T-helper 1 cell treated with Interleukin-12 subunit alpha and Interleukin-12 subunit beta and Interleukin-4 antibody, amounts not matched to agents 30 ng/mL and 1 ng/mL, for 36 hours (primary cell): Measurements from ENCODE around the gene MYL3. TPM values are rescaled to one million over a fixed set of nuclear protein-coding genes. Genes with fewer than 3 reads are reported as not detected.
"Not testable (repeated sequence)": the region's sequence is repeated elsewhere in the genome, so short reads cannot be mapped to it uniquely, and the experiment has no call there.

Source experiments
- intact Hi-C: fragments of 100-400 bp; cut with micrococcal nuclease; formaldehyde crosslinking; loops from one replicate; pipeline ENCODE4 v1.15.1; 2024
- total RNA-seq: library from RNA; stranded (reverse); gene quantifications from 2 replicates; pipeline ENCODE4 v1.2.3, GENCODE V29; 2022

MYL3 gene
- total RNA-seq, result not detected in 2 replicates

DNA sequence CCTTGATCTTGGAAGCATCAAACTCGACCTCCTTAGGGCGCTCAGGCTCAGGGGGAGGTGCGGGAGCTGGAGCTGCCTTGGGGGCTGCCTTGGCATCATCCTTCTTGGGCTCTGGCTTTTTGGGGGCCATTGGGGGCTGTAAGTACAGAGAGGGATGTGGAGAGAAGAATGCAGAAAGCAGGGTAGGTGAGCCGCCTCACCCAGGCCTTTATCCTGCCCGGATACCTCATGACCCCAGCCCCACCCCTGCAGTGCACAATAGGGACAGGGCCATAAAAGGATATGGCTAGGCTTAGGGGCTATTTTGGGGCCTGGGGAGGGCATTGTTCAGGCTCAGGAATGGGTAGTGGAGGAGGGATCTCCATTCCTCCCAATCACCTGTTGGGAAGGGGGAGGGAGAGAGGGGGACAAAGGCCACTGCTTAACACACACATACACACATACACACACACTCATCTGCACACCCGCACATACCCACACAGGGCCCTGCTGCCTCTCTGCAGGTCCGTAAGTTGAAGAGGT lies at the start of gene MYL3:
Gene MYL3 (minus strand): TSS at position 184 of the 522 bp plus-strand sequence. CDS start 54 bp downstream, at position 130.
- intact Hi-C loops, result no loop called here

- intact Hi-C loops, result no loop called here
These were observed 49.7 kb upstream of the MYL3 start for GRCh38 chr3:46912986-46913385.

DNA sequence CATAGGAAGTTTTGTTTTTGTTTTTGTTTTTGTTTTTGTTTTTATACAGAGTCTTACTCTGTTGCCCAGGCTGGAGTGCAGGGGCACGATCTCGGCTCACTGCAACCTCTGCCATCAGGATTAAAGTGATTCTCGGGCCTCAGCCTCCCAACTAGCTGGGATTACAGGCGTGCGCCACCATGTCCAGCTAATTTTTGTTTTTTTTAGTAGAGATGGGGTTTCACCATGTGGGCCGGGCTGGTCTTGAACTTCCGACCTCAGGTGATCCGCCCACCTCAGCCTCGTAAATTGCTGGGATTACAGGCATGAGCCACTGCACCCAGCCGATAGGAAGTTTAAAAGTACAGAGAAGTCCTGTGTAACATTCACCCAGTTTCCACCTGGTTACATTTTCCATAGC lies 47.7 kb upstream of the MYL3 start:
- intact Hi-C loops, result not testable (repeated sequence)

GRCh38 chr3:46910166-46910760 lies 47.0 kb upstream of the MYL3 start:
- intact Hi-C loops, result no loop called here

DNA sequence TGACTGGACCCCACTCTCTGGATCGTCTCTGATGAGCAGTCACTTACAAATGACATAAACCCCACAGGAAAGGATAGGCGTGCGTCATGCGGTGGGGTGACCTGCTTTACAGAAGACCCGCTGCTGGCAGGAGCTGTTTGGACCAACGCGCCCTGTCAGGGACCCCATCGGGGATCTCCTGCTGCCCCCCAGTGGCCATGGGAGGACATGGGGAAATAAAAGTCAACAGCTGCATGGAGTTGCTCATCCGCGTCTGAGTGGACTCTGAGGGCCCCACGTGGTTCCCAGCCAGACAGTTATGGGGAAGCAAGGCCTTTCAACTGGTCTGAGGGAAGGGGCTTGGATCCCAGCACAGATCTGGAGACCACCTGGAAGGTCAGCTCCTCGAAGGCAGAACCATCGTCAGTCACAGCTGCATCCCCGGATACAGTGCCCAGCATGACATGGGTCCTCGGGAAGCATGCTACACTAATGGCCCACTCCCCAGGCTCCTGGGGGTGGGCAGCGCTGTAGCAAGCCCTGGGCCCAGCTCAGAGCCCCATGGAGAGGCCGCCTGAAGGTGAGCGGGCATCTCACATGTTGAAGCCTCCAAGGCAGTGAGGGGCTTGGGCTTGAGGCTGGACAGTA lies 46.4 kb upstream of the MYL3 start:
- intact Hi-C loops, result loop anchor here (1.0 kb wide), 2 partner anchors 43 to 204 kb away; no protein-coding TSS in a partner anchor

- intact Hi-C loops, result loop anchor here (1.0 kb wide), 2 partner anchors 43 to 204 kb away; no protein-coding TSS in a partner anchor
These were observed 45.8 kb upstream of the MYL3 start for GRCh38 chr3:46908986-46909534.

GRCh38 chr3:46908294-46908985 lies 45.2 kb upstream of the MYL3 start:
- intact Hi-C loops, result no loop called here

GRCh38 chr3:46907960-46908293 lies 44.7 kb upstream of the MYL3 start:
- intact Hi-C loops, result no loop called here

DNA sequence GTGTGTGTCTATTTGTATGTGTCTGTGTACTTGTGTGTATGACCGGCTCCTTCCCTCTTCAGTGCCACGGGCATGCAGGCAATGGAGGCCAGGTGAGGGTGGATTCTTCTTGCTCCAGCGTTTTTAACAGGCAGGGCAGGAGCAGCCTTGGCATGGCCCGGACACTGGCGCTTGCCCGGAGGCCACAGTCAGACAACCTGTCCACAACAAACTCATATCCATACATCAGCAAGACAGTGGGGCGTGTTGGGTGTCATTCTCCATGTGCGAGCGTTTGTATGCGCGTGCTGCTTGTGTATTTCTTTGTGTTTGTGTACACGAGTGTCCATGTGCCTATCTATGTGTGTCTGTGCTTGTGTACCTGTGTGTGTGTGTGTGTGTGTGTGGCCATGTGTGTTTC lies 44.0 kb upstream of the MYL3 start:
- intact Hi-C loops, result no loop called here

DNA sequence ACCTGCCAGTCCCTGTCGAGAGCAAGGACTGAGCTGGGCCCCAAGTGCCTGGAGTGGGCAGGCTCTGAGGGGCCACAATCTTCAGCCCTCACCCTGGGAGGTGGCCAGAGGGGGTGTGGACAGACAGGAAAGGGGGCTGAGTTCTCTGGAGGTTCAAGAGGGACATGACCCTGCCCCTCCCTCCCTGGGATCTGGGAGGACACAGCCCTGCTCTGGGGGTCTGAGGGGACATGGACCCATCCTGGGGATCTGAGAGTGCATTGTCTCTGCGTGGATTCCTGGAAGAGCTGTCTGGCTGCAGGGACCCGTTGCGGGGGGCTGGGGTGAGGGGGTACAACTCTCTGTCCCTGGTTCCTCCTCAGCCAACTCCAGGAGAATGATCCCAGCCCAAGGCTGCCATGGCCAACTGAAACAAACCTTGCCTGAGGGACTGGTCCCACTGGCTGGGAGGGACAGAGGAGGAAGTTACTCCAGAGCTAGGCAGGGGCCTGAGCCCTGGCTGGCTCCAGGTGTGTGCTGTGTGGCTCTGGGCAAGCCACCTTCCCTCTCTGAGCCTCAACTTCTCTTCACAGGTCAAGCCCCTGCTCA lies 43.3 kb upstream of the MYL3 start:
- intact Hi-C loops, result no loop called here

GRCh38 chr3:46905661-46906451 lies 42.6 kb upstream of the MYL3 start:
- intact Hi-C loops, result no loop called here

DNA sequence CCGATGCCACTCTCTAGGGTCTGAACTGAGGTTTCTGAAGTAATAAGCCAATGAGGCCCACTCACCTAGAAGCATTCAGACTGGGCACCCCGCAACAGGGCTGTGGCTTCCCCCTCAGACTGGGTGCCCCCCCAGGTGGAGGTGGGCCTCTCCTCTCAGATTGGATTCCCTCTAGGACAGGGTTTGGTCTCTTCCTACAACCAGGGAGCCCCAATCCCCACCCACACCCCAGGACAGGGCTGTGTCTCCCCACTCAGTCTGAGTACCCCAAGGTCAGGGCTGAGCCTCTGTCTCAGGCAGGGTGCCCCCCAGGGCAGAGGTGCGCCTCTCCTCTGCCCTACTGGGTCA lies 41.9 kb upstream of the MYL3 start:
- intact Hi-C loops, result no loop called here

DNA sequence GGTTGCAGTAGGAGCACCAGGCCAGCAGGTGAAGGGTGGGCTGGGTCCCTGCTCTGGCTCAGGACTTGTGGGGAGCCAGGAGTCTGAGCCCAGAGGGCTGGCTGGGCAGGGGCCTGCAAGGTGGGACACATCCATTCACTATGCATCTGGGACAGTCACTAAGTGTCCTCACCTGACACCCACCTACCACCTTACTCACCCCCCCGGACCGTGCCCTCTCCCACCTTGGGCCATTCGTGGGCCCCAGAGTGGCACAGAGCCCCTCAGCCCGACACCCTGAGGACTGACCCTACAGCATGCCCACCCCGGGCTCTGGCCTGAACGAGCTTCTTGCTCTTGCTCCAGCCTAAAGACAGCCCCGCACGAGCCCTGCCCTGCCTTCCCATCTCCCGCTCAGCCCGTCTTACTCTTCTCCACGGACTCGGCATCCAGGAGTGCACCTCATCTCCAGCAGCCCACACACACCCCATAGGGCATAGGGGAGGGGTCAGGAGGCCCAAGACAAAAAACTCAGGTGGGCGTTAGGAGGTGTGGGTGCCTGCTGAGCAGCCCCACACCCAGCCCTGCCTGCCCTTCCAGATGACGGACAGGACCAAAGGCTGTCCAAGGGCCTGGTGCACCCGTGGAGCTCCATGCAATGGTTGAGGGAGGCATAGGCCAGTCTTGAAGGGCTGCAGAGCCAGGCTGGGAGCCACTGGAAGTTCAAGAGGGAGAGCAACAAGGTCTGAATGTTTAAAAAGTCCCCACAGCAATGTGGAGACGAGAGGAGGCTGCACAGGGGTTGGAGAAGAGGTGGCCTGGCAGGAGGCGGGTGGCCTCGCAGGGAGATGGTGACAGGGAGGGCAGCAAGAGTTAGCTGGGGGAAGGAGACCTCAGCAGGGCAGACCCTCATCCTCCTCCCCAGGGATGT lies 41.3 kb upstream of the MYL3 start:
- intact Hi-C loops, result no loop called here

- intact Hi-C loops, result no loop called here
These were observed 40.4 kb upstream of the MYL3 start for GRCh38 chr3:46903341-46904302.

- intact Hi-C loops, result no loop called here
These were observed 39.0 kb upstream of the MYL3 start for GRCh38 chr3:46902188-46902631.

- intact Hi-C loops, result no loop called here
These were observed 38.4 kb upstream of the MYL3 start for GRCh38 chr3:46901591-46902187.

GRCh38 chr3:46901061-46901460 lies 37.8 kb upstream of the MYL3 start:
- intact Hi-C loops, result no loop called here

DNA sequence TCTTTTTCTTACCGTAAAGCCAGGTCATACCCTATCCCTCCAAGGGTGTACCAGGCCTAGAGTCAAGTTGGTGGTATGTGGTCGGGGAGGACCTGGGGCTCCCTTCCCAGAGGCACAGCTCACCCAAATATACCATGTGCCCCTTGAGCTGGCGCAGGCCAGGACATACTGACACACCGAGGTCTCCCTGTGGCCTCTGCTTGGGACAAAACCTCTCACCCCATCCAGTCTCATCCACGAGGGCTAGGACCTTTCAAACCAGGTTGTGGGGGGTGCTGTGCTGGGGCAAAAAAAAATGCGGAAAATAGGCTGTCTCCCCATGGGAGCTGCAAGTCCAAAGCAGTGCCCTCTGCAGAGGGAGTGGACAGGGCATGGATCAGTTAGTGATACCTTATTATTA lies 37.1 kb upstream of the MYL3 start:
- intact Hi-C loops, result no loop called here

GRCh38 chr3:46900007-46900292 lies 36.7 kb upstream of the MYL3 start:
- intact Hi-C loops, result no loop called here
